OCI-LY7 (cell line): ENCODE results near the gene COL11A2. TPM values are rescaled to one million over a fixed set of nuclear protein-coding genes. Genes with fewer than 3 reads are reported as not detected.

ENCODE experiments used
- BruUV-seq: library from RNA; stranded (reverse); fragments of 400-500 nt; replicated peaks from 2 replicates; lab custom pipeline; 2021; lab: Mats Ljungman, UMichigan
- CTCF ChIA-PET: fragments of 300-600 bp; sonication (Branson Sonifier 250); formaldehyde crosslinking; loops from one replicate; lab custom pipeline; 2022; ENCODE audit warnings: antibody characterized with exemption; ENCODE audit not compliant: unreplicated experiment; lab: Charles Lee
- POLR2A ChIA-PET: fragments of 300-600 bp; sonication (Branson Sonifier 250); formaldehyde crosslinking; loops from one replicate; lab custom pipeline; 2022; ENCODE audit warnings: antibody characterized with exemption; lab: Charles Lee
- DNase-seq: peaks from one replicate; pipeline ENCODE4 v3.0.0-alpha.2; 2015; ENCODE audit warnings: low spot score
- H2AFZ ChIP-seq: fragments of 200-600 bp; sonication (generic), shearing (Covaris generic); 2 replicates; pipeline ENCODE4 v1.6.1; 2014; ENCODE audit warnings: mild to moderate bottlenecking, antibody characterized with exemption, low read length, moderate library complexity
- H3K27ac ChIP-seq: fragments of 200-600 bp; sonication (generic); 2 replicates; pipeline ENCODE4 v1.5.1; 2014; ENCODE audit warnings: mixed run types, low read depth, mild to moderate bottlenecking, moderate library complexity, low read length, inconsistent platforms; ENCODE audit not compliant: poor library complexity, severe bottlenecking
- H3K36me3 ChIP-seq: fragments of 200-600 bp; sonication (generic); 2 replicates; pipeline ENCODE4 v1.6.1; 2014; ENCODE audit warnings: mild to moderate bottlenecking, antibody characterized with exemption, low read length, moderate library complexity, mixed read lengths; ENCODE audit not compliant: insufficient read depth
- H3K4me1 ChIP-seq: fragments of 200-600 bp; sonication (generic); 2 replicates; pipeline ENCODE4 v1.5.1; 2014; ENCODE audit warnings: mild to moderate bottlenecking, low read length; ENCODE audit not compliant: insufficient read depth, poor library complexity, severe bottlenecking
- H3K4me2 ChIP-seq: fragments of 200-600 bp; sonication (generic); 2 replicates; pipeline ENCODE4 v1.6.1; 2014; ENCODE audit warnings: mild to moderate bottlenecking, low read length
- H3K4me3 ChIP-seq: fragments of 200-600 bp; sonication (generic); 2 replicates; pipeline ENCODE4 v1.5.1; 2014; ENCODE audit warnings: mild to moderate bottlenecking, low read depth, low read length; ENCODE audit not compliant: poor library complexity, severe bottlenecking
- H3K79me2 ChIP-seq: fragments of 200-600 bp; sonication (generic); 2 replicates; pipeline ENCODE4 v1.6.1; 2016; ENCODE audit warnings: low read depth, mild to moderate bottlenecking, low read length, moderate library complexity, mixed read lengths; ENCODE audit not compliant: insufficient read depth
- H3K9me2 ChIP-seq: fragments of 200-600 bp; sonication (generic); 2 replicates; pipeline ENCODE4 v1.6.1; 2016; ENCODE audit warnings: mild to moderate bottlenecking, low read length, mixed read lengths; ENCODE audit not compliant: insufficient read depth
- H3K9me3 ChIP-seq: fragments of 200-600 bp; sonication (generic); 2 replicates; pipeline ENCODE4 v1.6.1; 2014; ENCODE audit warnings: mild to moderate bottlenecking, mixed run types, low read length, mixed read lengths
- H4K20me1 ChIP-seq: fragments of 200-600 bp; sonication (generic); 2 replicates; pipeline ENCODE4 v1.6.1; 2014; ENCODE audit warnings: mild to moderate bottlenecking, antibody characterized with exemption, low read length, moderate library complexity, mixed read lengths; ENCODE audit not compliant: insufficient read depth
- EZH2phosphoT487 ChIP-seq: fragments of 200-600 bp; sonication (generic); IDR thresholded peaks from 2 replicates; pipeline ENCODE4 v1.6.1; 2018; ENCODE audit warnings: low read depth, borderline replicate concordance, mild to moderate bottlenecking, mixed run types, antibody characterized with exemption, low read length, moderate library complexity, mixed read lengths
- intact Hi-C: fragments of 100-400 bp; cut with micrococcal nuclease; formaldehyde crosslinking; loops from one replicate; pipeline ENCODE4 v1.10.0; 2022; ENCODE audit not compliant: unreplicated experiment
- total RNA-seq, 2 experiments: library from RNA; depleted of rRNA in 1 of 2; stranded (reverse); fragments of >200 nt in 1 of 2; shearing (Covaris generic) in 1 of 2; gene quantifications; 2 replicates each; pipeline ENCODE4 v1.2.3, GENCODE V29; 2014 to 2022
- TF ChIP-seq, protein P1 (sequence below): fragments of 200-600 bp; sonication (generic); conservative IDR thresholded peaks from 2 replicates; pipeline ENCODE4 v1.5.1; 2014; ENCODE audit warnings: mild to moderate bottlenecking, antibody characterized with exemption, low read length, moderate library complexity, mixed read lengths

The COL11A2 gene
- total RNA-seq, 2 experiments from 2014 or later, result 4.5 to 5.2 TPM

DNA sequence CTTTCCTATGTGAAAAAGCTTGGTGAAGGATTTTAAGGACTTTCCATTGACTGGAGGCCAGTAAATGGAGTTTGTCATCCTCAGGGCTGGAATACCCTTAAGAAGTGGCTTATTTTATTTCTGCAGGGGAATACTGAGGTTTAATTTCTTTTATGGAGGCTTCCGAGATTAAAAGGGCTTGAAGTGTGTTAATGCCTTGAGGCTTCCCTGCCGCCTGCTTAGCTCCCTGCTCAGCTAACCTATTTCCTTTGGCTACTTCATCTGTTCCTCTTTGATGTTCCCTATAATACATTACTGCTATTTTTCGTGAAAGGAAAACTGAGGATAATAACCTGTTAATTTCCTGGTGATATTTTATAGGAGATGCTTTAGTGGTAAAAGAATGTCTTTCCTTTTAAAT lies 72.3 kb downstream of the COL11A2 start:
- no peak overlapping the region for H2AFZ ChIP-seq

DNA sequence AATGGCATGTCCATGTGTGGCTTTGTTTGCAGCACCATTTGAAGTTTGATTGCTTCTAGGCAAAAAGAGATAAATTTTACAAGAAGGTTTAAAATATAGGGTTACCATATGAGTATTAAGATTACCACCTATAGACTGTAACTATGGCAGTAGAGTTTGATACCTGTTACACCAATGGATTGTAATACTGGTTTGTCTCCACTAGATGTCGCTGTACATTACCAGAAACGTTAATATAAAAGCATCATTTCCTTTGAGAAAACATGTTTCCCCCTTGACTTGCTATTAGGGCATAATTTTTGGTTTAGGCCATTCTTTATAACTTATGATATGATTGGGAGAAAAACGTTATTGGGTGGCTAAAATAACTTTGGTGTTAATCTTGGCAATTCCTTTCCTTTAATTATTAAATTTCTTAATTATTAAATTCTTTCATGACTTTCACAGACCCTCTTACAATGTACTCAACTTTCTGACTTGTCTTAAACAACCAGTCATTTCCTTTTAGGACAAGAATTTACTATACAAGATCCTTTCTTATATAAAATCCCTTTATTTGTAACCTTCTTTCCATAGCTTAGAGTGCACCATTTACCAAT lies 73.6 kb downstream of the COL11A2 start:
- Histone ChIP-seq H3K9me3 (peaks cover 4% of the 10 kb centered on the region; the same call in 1 of the 2 replicates), H3K4me2 (peak overlapping the region; percentile 10; the same call in 1 of the 2 replicates), H4K20me1 (no peaks in the 10 kb centered on the region), H3K36me3 (no peaks in the 10 kb centered on the region), H3K27ac (no peak overlapping the region), H3K4me3 (no peak overlapping the region), H3K79me2 (no peaks in the 10 kb centered on the region), H2AFZ (no peak overlapping the region), H3K4me1 (peaks cover 25% of the 10 kb centered on the region), H3K9me2 (no peaks in the 10 kb centered on the region)
- CTCF ChIA-PET, result interaction anchor here (0.5 kb wide), 1 partner anchor 91 kb away, joined by 3 read pairs; no protein-coding TSS in a partner anchor
- intact Hi-C loops, result no loop called here
- POLR2A ChIA-PET, result no interaction called here
- no TSS peak for BruUV-seq
- peak; percentile 78 for DNase-seq
- no peak for TF ChIP-seq EZH2phosphoT487
- TF ChIP-seq, protein P1, sequence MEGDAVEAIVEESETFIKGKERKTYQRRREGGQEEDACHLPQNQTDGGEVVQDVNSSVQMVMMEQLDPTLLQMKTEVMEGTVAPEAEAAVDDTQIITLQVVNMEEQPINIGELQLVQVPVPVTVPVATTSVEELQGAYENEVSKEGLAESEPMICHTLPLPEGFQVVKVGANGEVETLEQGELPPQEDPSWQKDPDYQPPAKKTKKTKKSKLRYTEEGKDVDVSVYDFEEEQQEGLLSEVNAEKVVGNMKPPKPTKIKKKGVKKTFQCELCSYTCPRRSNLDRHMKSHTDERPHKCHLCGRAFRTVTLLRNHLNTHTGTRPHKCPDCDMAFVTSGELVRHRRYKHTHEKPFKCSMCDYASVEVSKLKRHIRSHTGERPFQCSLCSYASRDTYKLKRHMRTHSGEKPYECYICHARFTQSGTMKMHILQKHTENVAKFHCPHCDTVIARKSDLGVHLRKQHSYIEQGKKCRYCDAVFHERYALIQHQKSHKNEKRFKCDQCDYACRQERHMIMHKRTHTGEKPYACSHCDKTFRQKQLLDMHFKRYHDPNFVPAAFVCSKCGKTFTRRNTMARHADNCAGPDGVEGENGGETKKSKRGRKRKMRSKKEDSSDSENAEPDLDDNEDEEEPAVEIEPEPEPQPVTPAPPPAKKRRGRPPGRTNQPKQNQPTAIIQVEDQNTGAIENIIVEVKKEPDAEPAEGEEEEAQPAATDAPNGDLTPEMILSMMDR, result peak; percentile 94

More for the DNA sequence above, 72.3 kb downstream of the COL11A2 start:
- TF ChIP-seq, protein P1, result no peak
- no peak for TF ChIP-seq EZH2phosphoT487
- Histone ChIP-seq H4K20me1 (no peaks in the 10 kb centered on the region), H3K4me3 (no peak overlapping the region), H3K4me1 (peaks cover 11% of the 10 kb centered on the region), H3K4me2 (no peak overlapping the region), H3K9me3 (peaks cover 11% of the 10 kb centered on the region; the same call in 1 of the 2 replicates), H3K9me2 (no peaks in the 10 kb centered on the region), H3K36me3 (no peaks in the 10 kb centered on the region), H3K27ac (no peak overlapping the region), H3K79me2 (no peaks in the 10 kb centered on the region)
- no TSS peak for BruUV-seq
- ChIA-PET POLR2A (interaction anchor here (1.0 kb wide), 1 partner anchor 128 kb away, joined by 3 read pairs; no protein-coding TSS in a partner anchor), CTCF (no interaction called here)
- no peak for DNase-seq
- intact Hi-C loops, result no loop called here

DNA sequence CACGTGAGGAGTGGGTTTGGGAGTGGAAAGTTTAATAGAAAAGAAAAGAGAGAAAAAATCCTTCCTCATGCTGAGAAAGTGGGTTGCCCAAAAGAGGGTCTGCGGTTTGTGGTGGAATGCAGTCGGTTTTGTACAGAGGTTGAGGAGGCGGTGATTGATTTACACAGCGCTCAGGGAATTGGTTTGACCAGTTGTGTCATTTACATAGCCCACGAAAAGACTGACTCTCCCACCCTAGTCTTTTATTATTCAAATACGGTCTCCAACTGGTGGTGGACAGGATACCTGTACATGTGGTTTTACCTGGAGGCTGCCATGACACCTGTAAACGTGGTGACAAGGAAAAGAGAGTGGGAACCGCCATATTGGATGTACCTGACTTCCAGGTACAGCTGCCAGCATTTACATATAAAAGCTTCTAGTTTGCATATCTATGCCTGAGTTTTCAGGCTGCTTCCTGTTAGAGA lies 74.4 kb downstream of the COL11A2 start:
- no peak overlapping the region for H2AFZ ChIP-seq
- TF ChIP-seq, protein P1, result no peak
- no peak for TF ChIP-seq EZH2phosphoT487
- POLR2A ChIA-PET, result no interaction called here
- no peaks in the 10 kb centered on the region for H3K36me3 ChIP-seq
- H3K79me2 ChIP-seq, result no peaks in the 10 kb centered on the region
- peak overlapping the region; percentile 10; the same call in 1 of the 2 replicates for H3K4me2 ChIP-seq
- no TSS peak for BruUV-seq
- H3K4me1 ChIP-seq, result peaks cover 27% of the 10 kb centered on the region
- no peaks in the 10 kb centered on the region for H3K9me2 ChIP-seq
- intact Hi-C loops, result no loop called here
- no peak for DNase-seq
- H3K9me3 ChIP-seq, result no peaks in the 10 kb centered on the region; the same call in 1 of the 2 replicates
- H3K27ac ChIP-seq, result no peak overlapping the region
- CTCF ChIA-PET, result no interaction called here
- H3K4me3 ChIP-seq, result no peak overlapping the region
- no peaks in the 10 kb centered on the region for H4K20me1 ChIP-seq
